NCI-H2107 treated with DMSO at 0.1 percent for 48 hours (cell line): ENCODE results near the gene CELA3A.
A peak's percentile ranks its signal among the peaks of the same experiment; 100 is the strongest.

ENCODE experiments used
- DNase-seq: peaks from one replicate; lab custom pipeline; 2025; ENCODE audit not compliant: unreplicated experiment; lab: John Stamatoyannopoulos, UW

CELA3A gene

GRCh38 chr1:22048351-22049192 lies 47.1 kb downstream of the CELA3A start:
- no peak for DNase-seq

GRCh38 chr1:22050330-22050729 lies 48.9 kb downstream of the CELA3A start:
- no peak for DNase-seq

GRCh38 chr1:22051607-22052114 lies 50.2 kb downstream of the CELA3A start:
- no peak for DNase-seq

- DNase-seq, result peak; percentile 64
Observed at GRCh38 chr1:22052115-22053016, 50.9 kb downstream of the CELA3A start, which contains the start of gene CDC42. CDC42 (plus strand) TSS chr1:22052709; CDS start chr1:22078479, 25,770 bp downstream.

- peak; percentile 29 for DNase-seq
Observed at GRCh38 chr1:22053017-22053860, 51.8 kb downstream of the CELA3A start.

- DNase-seq, result no peak
Observed at GRCh38 chr1:22053861-22054770, 52.7 kb downstream of the CELA3A start.

GRCh38 chr1:22055463-22055862 lies 54.0 kb downstream of the CELA3A start:
- no peak for DNase-seq

- DNase-seq, result no peak
Observed at GRCh38 chr1:22056043-22056442, 54.6 kb downstream of the CELA3A start.

- DNase-seq, result no peak
Observed at GRCh38 chr1:22056936-22057335, 55.5 kb downstream of the CELA3A start.

- DNase-seq, result peak; percentile 41
Observed at GRCh38 chr1:22057861-22058260, 56.4 kb downstream of the CELA3A start.
